Measurements from ENCODE around the gene CD6.
A peak's percentile ranks its signal among the peaks of the same experiment; 100 is the strongest.
"Not testable (repeated sequence)": the region's sequence is repeated elsewhere in the genome, so short reads cannot be mapped to it uniquely, and the experiment has no call there.

CD6 gene

DNA sequence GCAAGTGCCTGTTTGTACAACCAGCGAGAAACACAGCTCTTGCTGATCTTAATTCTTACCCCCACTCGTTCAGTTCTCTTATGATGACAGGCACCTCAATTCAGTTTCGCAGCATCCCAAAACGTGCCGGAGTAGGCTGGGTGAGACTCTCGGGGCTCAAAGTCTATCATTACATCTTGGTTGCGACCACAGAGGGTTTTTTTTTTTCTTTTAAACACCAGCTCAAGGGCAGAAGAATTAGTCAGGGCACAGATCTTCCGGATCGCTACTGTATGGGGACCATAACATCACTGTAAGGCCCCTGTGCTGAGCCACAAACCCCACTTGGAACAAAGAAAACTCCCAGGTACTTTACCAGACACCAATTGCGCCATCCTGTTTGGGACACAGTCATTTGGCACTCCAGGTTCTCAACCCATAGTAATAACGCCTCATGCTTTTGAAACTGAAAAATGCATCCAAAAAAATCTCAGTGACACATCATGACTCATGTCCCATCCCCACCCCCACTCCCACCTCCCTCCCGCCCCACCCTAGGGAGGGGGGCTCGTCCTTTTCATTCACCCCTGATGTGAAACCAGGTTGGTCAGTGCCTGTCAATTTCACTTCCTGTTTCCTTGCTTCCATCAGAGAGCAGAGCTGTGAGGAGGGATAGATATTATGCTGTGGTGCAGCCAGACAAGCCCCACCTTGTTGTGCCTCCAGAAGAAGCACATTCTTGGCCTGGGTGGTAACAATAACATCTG is 89.8 kb downstream of the CD6 start:
- H3K27me3 ChIP-seq (ENCODE audit: insufficient read depth, poor library complexity, severe bottlenecking), result no peaks in the 10 kb centered on the region
- H3K27ac ChIP-seq (replicated peaks), result no peak overlapping the region
- peak; percentile 82 for TF ChIP-seq SPI1 (IDR thresholded peaks at IDR 0.05; ENCODE audit: borderline replicate concordance, low read depth)
- TF ChIP-seq POLR2AphosphoS5 (IDR thresholded peaks at IDR 0.05; ENCODE audit: low read depth), result no peak
- TF ChIP-seq GABPA (IDR thresholded peaks at IDR 0.05; ENCODE audit: low read depth), result no peak
- TF ChIP-seq, protein P1, sequence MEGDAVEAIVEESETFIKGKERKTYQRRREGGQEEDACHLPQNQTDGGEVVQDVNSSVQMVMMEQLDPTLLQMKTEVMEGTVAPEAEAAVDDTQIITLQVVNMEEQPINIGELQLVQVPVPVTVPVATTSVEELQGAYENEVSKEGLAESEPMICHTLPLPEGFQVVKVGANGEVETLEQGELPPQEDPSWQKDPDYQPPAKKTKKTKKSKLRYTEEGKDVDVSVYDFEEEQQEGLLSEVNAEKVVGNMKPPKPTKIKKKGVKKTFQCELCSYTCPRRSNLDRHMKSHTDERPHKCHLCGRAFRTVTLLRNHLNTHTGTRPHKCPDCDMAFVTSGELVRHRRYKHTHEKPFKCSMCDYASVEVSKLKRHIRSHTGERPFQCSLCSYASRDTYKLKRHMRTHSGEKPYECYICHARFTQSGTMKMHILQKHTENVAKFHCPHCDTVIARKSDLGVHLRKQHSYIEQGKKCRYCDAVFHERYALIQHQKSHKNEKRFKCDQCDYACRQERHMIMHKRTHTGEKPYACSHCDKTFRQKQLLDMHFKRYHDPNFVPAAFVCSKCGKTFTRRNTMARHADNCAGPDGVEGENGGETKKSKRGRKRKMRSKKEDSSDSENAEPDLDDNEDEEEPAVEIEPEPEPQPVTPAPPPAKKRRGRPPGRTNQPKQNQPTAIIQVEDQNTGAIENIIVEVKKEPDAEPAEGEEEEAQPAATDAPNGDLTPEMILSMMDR (IDR thresholded peaks at IDR 0.05; ENCODE audit: insufficient read depth, low read length), result no peak
- TF ChIP-seq, protein P2, sequence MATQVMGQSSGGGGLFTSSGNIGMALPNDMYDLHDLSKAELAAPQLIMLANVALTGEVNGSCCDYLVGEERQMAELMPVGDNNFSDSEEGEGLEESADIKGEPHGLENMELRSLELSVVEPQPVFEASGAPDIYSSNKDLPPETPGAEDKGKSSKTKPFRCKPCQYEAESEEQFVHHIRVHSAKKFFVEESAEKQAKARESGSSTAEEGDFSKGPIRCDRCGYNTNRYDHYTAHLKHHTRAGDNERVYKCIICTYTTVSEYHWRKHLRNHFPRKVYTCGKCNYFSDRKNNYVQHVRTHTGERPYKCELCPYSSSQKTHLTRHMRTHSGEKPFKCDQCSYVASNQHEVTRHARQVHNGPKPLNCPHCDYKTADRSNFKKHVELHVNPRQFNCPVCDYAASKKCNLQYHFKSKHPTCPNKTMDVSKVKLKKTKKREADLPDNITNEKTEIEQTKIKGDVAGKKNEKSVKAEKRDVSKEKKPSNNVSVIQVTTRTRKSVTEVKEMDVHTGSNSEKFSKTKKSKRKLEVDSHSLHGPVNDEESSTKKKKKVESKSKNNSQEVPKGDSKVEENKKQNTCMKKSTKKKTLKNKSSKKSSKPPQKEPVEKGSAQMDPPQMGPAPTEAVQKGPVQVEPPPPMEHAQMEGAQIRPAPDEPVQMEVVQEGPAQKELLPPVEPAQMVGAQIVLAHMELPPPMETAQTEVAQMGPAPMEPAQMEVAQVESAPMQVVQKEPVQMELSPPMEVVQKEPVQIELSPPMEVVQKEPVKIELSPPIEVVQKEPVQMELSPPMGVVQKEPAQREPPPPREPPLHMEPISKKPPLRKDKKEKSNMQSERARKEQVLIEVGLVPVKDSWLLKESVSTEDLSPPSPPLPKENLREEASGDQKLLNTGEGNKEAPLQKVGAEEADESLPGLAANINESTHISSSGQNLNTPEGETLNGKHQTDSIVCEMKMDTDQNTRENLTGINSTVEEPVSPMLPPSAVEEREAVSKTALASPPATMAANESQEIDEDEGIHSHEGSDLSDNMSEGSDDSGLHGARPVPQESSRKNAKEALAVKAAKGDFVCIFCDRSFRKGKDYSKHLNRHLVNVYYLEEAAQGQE (IDR thresholded peaks at IDR 0.05; ENCODE audit: insufficient replicate concordance, low read depth), result no peak
- H3K4me3 ChIP-seq (replicated peaks; ENCODE audit: insufficient read depth, low read length), result no peak overlapping the region
- DNase-seq (ENCODE audit: low read depth in 1 of 2, low spot score in 1 of 2), result peak; percentile 17 to 68

DNA sequence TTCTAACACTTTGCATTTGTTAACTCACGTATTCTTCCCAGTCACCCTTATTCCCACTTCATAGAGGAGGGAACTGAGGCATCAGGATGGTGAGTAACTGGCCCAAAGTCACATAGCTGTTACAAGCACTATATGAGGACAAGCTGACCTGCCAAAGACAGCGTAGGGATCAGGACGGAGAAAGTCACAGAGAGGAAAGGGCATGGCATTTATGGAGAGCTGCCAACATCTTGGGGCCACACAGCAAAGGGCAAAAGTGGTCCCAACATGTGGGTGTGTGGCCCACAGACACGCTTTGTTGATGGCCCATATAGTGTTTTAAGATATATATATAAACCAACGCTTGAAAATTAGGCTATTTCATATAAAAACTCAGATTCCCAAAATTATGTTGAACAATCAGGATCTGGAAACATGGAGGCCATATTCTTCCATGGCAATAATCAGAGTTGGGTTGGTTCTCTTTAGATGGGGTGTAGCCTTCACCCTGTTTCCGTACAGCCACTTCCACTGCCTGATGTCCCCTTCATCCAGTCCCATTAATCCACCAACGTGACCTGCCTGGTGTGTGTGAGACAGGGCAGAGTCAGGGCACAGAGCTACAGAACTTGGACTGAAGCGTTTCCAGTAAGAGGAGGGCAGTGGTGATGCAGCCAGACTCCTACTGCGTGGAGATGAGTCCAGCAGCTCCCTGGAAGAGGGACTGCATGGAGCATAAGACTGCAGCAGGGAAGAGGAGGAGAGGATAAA is 90.9 kb downstream of the CD6 start:
- Histone ChIP-seq H3K4me3 (replicated peaks; ENCODE audit: insufficient read depth, low read length) (no peak overlapping the region), H3K27me3 (ENCODE audit: insufficient read depth, poor library complexity, severe bottlenecking) (no peaks in the 10 kb centered on the region), H3K27ac (replicated peaks) (no peak overlapping the region)
- TF ChIP-seq POLR2AphosphoS5 (IDR thresholded peaks at IDR 0.05; ENCODE audit: low read depth), result no peak
- TF ChIP-seq SPI1 (IDR thresholded peaks at IDR 0.05; ENCODE audit: borderline replicate concordance, low read depth), result no peak
- TF ChIP-seq, protein P2 (IDR thresholded peaks at IDR 0.05; ENCODE audit: insufficient replicate concordance, low read depth), result no peak
- no peak for DNase-seq (ENCODE audit: low read depth in 1 of 2, low spot score in 1 of 2)

- not testable (repeated sequence) for DNase-seq (ENCODE audit: low read depth in 1 of 2, low spot score in 1 of 2); H3K4me3 ChIP-seq (replicated peaks; ENCODE audit: insufficient read depth, low read length); H3K27ac ChIP-seq (replicated peaks); H3K27me3 ChIP-seq (ENCODE audit: insufficient read depth, poor library complexity, severe bottlenecking)
Observed at GRCh38 chr11:61065236-61065635, 93.8 kb downstream of the CD6 start.

GRCh38 chr11:61065955-61066638 is 94.6 kb downstream of the CD6 start:
- DNase-seq (ENCODE audit: low read depth in 1 of 2, low spot score in 1 of 2), result no peak
- Histone ChIP-seq H3K27ac (replicated peaks) (no peak overlapping the region), H3K4me3 (replicated peaks; ENCODE audit: insufficient read depth, low read length) (no peak overlapping the region), H3K27me3 (ENCODE audit: insufficient read depth, poor library complexity, severe bottlenecking) (no peaks in the 10 kb centered on the region)
- TF ChIP-seq GABPA (IDR thresholded peaks at IDR 0.05; ENCODE audit: low read depth) (no peak), POLR2AphosphoS5 (IDR thresholded peaks at IDR 0.05; ENCODE audit: low read depth) (no peak), SPI1 (IDR thresholded peaks at IDR 0.05; ENCODE audit: borderline replicate concordance, low read depth) (no peak)
- TF ChIP-seq, protein P2 (IDR thresholded peaks at IDR 0.05; ENCODE audit: insufficient replicate concordance, low read depth), result no peak
- TF ChIP-seq, protein P1 (IDR thresholded peaks at IDR 0.05; ENCODE audit: insufficient read depth, low read length), result no peak

Data from HL-60 (cell line).